AG04449 (cell line): Measurements from ENCODE around the gene KANSL1.

ENCODE experiments used
- CTCF ChIA-PET: fragments of 350-600 bp; formaldehyde crosslinking; extraction: SDS; loops from one replicate; lab custom pipeline; 2021; ENCODE audit warnings: antibody characterized with exemption; lab: Yijun Ruan, JAX
- POLR2A ChIA-PET: fragments of 400-600, 350-600 bp; formaldehyde crosslinking; extraction: SDS; loops from one replicate; lab custom pipeline; 2020; ENCODE audit warnings: antibody characterized with exemption, inconsistent platforms; lab: Yijun Ruan, JAX
- DNase-seq: peaks from one replicate; pipeline ENCODE4 v3.0.0-alpha.2; 2010; ENCODE audit warnings: low read depth, low spot score
- H3K4me3 ChIP-seq: 2 replicates; pipeline ENCODE4 v1.5.1; 2011; ENCODE audit warnings: low read depth, mild to moderate bottlenecking, control low read depth, low read length
- CTCF ChIP-seq: IDR thresholded peaks from one replicate; pipeline ENCODE4 v1.5.1; 2011; ENCODE audit warnings: mild to moderate bottlenecking, moderate library complexity, low read length, control low read depth, inconsistent platforms; ENCODE audit not compliant: insufficient read depth; ENCODE audit errors: missing control alignments

KANSL1 gene

GRCh38 chr17:46208997-46209396, 15.8 kb upstream of the KANSL1 start:
- ChIA-PET CTCF (interaction anchor here (1.3 to 6.2 kb wide), 5 partner anchors 10 to 207 kb away, joined by 3 to 117 read pairs (median 6); partner anchors contain the start of genes KANSL1 and STH), POLR2A (no interaction called here)
- H3K4me3 ChIP-seq, result no peak overlapping the region
- no peak for TF ChIP-seq CTCF
- no peak for DNase-seq

- DNase-seq, result no peak
- POLR2A ChIA-PET, result no interaction called here
- no peak overlapping the region for H3K4me3 ChIP-seq
- CTCF ChIA-PET, result interaction anchor here (1.1 to 2.1 kb wide), 3 partner anchors 13 to 204 kb away, joined by 3 to 11 read pairs (median 8); partner anchors contain the start of gene KANSL1
- no peak for TF ChIP-seq CTCF
These were observed 12.7 kb upstream of the KANSL1 start for GRCh38 chr17:46205975-46206374.

GRCh38 chr17:46202424-46202823, 9.2 kb upstream of the KANSL1 start:
- POLR2A ChIA-PET, result no interaction called here
- no peak for DNase-seq
- TF ChIP-seq CTCF, result no peak
- CTCF ChIA-PET, result interaction anchor here (0.9 to 4.6 kb wide), 4 partner anchors 10 to 199 kb away, joined by 3 to 34 read pairs (median 10); partner anchors contain the start of gene KANSL1
- no peak overlapping the region for H3K4me3 ChIP-seq

- ChIA-PET CTCF (interaction anchor here (1.1 to 4.6 kb wide), 5 partner anchors 9 to 157 kb away, joined by 3 to 43 read pairs (median 14); partner anchors contain the start of gene KANSL1), POLR2A (no interaction called here)
- no peak for DNase-seq
- no peak for TF ChIP-seq CTCF
- H3K4me3 ChIP-seq, result no peak overlapping the region
These were observed 8.3 kb upstream of the KANSL1 start for GRCh38 chr17:46201491-46201890.

GRCh38 chr17:46200197-46200596, 7.0 kb upstream of the KANSL1 start:
- TF ChIP-seq CTCF, result no peak
- H3K4me3 ChIP-seq, result no peak overlapping the region
- ChIA-PET POLR2A (no interaction called here), CTCF (interaction anchor here (1.3 to 4.6 kb wide), 5 partner anchors 10 to 198 kb away, joined by 4 to 43 read pairs (median 18); no protein-coding TSS in a partner anchor)
- DNase-seq, result no peak

GRCh38 chr17:46199379-46199778, 6.2 kb upstream of the KANSL1 start:
- ChIA-PET POLR2A (no interaction called here), CTCF (interaction anchor here (0.6 to 4.6 kb wide), 8 partner anchors 11 to 527 kb away, joined by 3 to 43 read pairs (median 9); no protein-coding TSS in a partner anchor)
- H3K4me3 ChIP-seq, result no peak overlapping the region
- no peak for TF ChIP-seq CTCF
- no peak for DNase-seq
